GM21786 (cell line): ENCODE data around the gene SCN4A.
"Not testable (repeated sequence)": the region's sequence is repeated elsewhere in the genome, so short reads cannot be mapped to it uniquely, and the experiment has no call there.

Source experiments
- ATAC-seq: cut with Tn5 transposase; IDR thresholded peaks from one replicate; pipeline ENCODE4 v1.9.1; 2021; ENCODE audit not compliant: unreplicated experiment

The SCN4A gene

DNA sequence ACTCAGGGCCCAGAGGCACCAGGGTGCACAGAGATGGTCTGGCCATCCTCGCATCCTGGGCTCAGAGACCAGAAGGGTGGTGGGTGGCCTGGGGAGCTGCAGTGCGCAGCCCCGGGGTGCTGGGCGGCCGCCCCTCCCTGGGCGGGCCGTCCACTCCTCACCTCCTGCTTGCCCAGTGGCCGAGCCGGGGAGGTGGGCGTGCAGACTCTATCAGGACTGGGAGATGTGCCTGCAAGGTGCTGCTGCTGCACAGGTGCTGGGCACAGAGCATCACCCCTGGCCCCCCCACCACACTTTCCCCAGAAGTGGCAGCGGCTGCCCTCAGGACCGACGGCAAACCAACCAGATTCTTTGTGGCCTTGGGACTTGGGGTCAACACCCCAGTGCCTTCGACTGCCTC lies at the start of gene SCN4A:
Gene SCN4A (minus strand): TSS at position 123 of the 400 bp plus-strand sequence. CDS start 77 bp downstream, at position 46.
- no peak for ATAC-seq

DNA sequence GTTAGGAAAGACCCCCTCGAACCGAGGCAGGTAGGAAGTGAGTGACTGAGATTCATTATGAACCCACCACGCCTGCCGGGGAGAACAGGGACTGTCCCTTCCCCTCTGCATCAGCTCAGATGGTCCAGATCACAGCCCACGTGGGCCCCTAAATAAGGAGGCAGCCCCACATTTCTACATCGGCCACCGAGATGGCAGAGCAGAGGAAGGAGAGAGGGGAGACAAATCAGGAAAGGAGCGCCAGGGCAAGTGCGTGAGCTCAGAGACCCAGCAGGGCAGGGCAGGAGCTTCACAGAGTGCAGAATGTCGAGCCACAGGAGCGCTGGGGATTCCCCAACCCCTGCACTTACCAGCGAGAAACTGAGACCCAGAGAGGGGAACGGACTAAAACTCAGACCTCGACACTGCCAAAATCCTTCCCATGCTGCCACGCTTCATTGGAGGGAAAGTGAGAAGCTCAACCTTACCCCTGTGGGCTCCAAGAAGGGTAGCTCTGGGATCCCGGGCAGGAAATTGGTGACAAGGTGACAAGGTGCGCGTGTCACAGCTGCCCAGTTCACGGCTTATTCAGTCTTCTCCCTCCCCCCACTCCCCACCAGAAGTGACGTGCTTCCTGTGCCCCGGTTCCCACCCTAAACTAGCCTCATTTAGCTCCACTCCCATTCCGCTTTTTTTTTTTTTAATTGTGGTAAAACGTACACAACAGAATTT lies 47.5 kb upstream of the SCN4A start, which contains the start of gene ICAM2:
Gene ICAM2 (minus strand): TSS at position 578 of the 711 bp plus-strand sequence. CDS start 13,942 bp downstream, outside the sequence.
- ATAC-seq = peak; percentile 54

DNA sequence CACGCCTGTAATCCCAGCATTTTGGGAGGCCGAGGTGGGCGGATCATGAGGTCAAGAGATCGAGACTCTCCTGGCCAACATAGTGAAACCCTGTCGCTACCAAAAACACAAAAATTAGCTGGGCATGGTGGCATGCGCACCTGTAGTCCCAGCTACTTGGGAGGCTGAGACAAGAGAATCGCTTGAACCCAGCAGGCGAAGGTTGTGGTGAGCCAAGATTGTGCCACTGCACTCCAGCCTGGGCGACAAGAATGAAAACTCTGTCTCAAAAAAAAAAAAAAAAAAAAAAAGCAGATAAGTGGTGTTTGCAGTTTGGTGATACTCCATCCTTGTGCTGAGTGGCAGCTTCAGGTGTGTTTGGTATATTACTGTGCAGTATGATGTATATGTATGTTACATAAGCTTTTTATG lies 46.8 kb upstream of the SCN4A start:
- ATAC-seq = peak; percentile 17

DNA sequence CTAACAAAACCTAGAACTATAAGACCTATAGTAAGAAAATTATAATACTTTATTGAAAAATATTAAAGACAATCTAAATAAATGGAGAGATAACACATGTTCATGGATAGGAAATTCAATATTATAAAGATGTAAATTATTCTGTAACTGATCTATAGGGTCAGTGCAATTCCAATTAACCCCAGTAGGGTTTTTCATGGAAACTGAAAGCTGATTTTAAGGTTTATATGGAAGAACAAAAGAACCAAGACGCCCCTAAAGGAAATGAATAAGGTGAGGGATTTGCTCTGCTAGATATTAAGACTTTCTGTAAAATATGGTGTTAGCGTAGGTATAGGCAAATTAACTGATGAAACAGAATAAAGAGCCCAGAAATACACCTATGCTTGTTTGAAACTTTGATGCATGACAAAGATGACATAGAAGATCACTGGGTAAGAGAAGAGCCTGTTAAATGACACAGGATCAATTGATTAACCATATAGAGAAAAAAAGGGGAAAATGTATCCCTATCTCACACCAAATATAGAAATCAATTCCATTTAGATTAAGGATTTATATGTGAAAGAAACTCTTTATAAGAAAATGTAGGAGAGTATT lies 44.8 kb upstream of the SCN4A start:
- ATAC-seq = no peak

DNA sequence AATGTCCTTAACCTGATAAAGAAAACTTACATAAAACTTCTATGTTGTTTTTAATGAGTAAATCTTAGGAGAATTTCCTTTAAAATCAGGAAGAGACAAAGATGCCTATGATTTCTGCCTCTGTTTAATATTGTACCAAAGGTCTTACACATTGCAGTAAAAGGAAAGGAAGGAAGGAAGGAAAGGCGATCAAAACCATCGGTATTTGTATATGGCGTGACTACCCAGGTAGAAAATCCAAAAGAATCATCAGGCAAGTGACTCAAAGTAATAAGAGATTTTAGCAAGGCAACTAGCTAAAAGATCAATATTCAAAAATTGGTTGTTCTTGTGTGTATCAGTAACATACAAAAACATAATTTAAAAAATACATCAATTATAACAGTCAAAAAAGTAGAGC lies 44.3 kb upstream of the SCN4A start:
- no peak for ATAC-seq

DNA sequence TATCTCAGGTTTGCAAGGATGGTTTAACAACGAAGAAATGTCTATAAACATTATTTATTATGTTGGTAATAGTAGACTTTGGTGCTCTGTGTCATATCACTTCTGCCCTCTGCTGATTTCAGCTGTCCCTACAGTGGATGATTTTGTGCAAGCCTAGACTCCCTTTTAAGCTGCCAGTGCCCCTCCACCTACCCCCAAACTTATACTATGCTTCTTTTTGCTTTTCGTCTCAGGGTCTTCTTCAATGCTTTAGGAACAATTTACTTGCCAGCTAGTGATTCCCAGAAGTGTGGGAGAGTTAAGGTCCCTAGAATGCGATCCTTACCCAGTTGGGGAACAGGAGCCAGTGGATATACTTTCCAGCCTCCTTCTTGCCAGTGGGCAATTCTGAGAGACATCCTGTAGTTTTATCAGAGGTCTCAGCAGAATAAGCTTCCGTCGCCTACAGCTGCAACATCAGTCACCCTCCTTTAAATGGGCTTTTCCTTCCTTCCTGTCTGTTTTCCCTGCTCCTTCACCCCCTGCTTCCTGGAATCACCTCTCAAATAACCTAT lies 43.6 kb upstream of the SCN4A start:
- no peak for ATAC-seq

DNA sequence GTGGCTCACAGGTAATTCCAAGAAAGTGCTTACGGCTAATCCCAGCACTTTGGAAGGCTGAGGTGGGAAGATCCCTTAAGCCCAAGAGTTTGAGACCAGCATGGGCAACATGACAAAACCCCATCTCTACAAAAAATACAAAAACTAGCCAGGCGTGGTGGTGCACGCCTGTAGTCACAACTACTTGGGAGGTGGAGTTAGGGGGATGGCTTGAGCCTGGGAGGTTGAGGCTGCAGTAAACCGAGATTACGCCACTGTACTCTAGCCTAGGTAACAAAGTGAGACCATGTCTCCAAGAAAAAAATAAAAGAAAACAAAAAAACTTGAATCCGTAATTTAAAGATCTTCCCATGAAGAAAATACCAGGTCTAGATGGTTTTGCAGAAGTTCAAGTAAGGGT lies 42.7 kb upstream of the SCN4A start:
- ATAC-seq = no peak

DNA sequence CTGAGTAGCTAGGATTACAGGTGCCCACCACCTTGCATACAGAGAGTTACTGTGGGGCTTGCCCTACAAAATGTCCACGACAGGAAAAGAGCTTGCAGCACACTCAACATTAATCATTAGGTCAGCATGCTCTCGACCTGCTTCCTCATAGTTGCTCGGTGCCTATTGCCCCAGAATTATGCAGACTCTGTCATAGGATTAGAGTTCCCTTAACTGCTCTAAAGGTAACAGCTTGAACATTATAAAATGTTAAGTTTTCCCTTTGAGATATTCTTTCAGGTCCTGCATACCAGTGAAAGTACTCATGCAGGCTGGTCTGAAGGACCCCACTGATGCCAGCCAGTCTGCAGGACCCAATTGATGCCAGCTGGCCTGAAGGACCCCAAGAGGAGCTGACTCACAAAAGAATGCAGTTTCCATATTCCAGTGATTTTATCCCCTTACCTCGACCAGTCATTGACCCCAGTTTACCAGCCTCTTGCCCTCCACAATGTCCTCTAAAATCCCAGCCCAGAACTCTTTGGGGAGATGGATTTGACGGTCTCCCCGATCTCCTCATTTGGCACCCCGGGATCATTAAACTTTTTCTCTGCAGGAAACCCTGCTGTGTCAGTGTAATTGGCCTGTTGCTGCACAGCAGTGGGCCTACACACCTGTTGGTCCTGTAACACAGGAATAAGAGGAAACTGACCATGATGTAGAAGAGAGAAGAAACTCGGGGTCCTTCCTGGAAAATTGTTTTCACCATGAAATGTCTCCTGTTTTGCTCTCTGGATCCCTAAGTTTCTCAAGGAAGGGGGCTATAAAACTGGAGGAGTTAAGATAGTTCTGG lies 37.1 kb upstream of the SCN4A start:
- no peak for ATAC-seq

DNA sequence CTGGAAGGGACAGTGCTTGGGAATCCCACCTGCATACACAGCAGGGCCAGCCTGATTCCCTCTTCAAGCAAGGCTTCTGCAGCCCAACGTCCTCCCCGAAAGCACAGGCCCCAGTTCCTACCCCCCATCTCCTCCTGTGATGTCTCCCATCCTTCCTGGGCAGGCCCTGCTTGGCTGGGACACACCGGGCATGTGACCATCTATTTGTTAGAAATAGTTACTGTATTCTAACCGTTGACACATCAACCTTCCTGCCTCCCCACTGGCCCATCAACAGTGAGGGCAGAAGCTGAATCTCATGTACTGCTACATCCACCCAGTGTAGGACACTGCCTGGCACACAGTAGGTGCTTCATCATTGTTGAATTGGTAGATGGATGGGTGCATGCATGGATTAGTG lies 36.1 kb upstream of the SCN4A start:
- no peak for ATAC-seq

DNA sequence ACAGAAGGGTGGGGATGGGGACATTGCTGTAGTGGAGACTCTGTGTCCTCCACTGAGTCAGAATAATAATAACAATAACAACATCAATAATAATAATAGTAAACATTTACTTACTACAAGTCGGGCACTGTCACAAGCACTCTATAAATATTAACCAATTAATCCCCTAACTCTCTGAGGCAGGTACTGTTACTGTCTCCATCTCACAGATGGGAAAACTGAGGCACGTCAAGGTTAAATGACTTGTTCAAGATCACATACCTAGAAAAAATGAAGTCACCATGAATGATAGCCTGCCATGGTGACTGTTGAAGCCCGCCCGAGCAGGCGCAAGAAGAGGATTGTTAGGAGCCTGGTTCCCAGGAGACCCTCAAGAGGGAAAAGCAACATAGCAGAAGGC lies 35.6 kb upstream of the SCN4A start:
- no peak for ATAC-seq

DNA sequence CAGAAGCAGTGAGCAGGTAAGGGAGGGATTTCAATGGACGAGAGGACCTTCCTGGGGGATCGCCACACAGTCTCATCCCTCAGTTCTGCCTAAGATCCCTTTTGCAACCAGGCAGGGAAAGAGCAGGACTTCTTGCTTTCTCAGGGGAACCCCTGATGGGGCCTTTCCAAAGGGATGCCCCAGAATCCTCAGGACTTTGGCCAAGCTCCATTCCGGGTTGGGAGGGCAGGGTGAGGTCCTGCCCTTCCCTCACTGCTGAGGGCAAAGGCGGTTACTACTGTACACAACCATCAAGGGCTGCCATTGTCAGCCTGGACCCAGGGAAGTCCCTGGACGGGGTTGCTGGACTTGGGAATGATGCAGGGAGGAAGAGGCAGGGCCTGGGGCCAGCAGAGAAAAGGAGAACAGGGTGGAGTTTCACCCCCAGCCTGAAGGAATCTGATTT lies 35.1 kb upstream of the SCN4A start:
- no peak for ATAC-seq

DNA sequence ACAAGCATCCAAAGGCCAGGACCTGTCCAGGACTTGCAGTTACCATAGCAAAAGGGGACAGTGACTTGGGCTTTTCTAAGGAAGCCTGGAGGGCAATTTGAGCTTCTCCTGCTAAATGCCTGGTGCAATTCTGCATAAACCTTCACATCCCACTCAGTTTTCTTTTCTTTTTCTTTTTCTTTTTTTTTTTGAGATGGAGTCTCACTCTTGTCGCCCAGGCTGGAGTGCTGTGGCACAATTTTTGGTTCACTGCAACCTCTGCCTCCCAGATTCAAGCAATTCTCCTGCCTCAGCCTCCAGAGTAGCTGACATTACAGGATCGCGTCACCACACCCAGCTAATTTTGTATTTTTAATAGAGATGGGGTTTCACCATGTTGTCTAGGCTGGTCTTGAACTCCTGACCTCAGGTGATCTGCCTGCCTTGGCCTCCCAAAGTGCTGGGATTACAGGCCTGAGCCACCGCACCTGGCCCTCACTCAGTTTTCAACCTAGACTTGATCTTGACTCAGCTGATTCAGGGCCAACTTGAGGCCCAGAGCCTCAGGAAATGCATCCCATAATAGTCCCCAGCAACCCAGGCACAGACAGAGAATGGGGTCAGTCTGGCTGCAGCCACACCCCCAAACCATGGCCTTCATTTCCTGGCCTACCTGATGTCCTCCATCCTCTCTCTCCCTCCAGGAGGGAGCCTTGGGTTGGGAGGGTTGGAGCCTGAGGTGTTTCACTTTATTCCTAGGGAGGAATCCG lies 34.5 kb upstream of the SCN4A start:
- not testable (repeated sequence) for ATAC-seq

DNA sequence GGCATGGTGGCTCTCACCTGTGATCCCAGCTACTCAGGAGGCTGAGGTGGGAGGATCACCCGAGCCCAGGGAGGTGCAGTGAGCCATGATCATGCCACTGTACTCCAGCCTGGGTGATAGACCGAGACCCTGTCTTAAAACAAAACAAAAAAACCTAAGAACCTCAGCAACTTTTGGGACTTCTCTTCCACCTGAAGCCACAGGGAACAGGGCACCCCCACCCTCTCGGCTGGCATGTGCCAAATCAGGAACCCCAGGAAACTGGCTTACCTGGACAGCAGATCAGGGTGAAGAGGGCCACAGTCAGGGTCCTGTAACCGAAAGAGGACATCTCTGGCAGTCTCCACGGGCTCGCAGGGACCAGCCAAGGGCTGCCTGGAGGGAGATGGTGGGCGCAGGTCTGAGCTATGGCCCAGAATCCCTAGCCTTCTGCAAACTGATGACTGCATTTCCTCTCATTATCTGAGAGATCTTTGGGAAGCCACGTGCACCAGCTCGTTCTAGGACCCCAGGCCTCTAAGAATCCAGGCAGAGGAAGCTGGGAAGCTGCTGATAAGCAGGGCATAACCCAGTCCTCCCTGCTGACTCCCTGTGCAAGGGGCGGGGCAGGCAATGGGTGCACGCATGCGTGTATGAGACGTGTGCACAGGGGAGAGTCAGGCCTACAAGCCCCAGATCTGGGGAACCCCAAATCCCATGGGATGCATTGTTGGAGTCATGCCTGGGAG lies 33.8 kb upstream of the SCN4A start:
- no peak for ATAC-seq

DNA sequence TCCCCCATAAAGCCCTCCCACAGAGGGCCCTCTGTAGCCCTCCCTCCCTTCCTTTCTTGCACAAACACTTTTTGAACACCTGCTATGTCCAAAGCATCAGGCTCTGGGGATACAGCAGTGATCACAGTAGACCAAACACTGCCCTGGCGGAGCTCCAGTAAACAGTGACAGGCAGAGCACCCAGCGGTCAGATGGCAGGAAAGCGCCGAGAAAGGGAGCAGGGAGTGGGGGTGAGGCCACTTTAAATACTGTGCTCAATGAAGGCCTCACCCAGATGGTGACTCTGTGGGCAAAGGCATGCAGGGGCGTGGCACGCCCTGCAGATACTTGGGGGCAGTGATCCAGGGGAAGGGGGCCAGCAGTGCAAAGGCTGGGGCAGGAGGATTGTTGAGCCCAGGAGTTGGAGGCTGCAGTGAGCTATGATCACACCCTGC lies 33.0 kb upstream of the SCN4A start:
- no peak for ATAC-seq

DNA sequence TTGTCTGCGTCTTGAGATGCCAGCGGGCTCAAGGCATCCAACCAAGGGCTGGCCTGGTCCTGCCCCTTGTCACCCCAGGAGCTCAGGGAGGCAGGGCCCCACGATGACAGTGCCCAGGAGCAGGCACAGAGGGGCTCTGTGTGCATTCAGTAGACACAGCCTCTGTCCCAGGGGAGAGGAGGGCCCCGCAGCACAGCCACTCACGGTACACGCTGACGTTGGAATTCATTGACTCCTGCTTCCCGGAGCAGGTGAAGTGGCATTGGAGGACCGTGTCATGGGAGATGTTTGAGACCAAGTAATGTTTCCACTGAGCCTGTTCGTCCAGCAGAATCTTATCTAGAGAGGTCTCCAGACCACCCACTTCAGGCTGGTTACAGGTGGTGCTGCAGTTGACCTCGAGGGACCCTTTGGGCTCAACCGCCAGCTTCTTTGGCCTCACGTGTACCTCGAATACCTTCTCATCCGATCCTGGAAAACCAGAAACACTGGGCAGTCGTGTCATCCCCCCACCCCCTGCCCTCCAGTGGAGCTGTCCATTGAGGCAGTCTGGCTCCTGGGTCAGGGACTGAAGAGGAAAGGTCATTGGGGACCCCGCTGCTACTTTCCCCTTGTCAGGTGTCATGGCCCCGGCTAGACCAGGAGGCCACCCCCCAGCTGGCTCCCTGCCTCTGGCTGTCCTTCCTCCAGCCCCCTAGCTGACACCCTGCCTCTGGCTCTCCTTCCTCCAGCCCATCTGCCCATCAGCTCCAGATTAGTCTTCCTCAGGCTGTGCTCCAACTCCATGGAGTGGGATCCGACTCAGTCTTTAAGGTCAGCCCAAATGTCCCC lies 32.4 kb upstream of the SCN4A start:
- no peak for ATAC-seq

DNA sequence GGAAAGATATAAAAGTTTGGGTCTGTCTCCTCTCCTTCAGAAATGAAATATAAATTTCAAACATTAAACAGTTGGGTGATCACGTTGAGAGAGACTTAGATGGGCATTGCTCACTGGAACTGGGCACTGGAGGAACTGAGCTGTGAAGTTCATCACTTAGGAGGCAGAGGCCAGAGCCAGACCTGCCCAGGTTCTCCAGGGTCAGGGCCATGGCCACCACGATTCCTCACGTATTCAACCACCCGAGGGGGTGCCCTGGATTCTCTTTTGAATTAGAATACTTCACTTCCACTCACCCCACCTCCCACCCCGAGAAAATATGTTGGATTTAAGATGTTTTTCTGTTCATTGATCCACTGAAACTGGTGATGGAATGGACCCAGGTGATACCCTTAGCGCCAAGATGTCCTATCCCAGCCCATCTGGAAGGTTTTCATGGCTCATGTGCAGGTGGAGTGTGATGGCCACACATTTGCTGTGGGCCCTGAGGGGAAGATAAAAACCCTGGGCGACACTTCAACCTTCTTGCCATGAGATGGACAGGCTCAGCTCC lies 31.6 kb upstream of the SCN4A start:
- ATAC-seq = no peak

DNA sequence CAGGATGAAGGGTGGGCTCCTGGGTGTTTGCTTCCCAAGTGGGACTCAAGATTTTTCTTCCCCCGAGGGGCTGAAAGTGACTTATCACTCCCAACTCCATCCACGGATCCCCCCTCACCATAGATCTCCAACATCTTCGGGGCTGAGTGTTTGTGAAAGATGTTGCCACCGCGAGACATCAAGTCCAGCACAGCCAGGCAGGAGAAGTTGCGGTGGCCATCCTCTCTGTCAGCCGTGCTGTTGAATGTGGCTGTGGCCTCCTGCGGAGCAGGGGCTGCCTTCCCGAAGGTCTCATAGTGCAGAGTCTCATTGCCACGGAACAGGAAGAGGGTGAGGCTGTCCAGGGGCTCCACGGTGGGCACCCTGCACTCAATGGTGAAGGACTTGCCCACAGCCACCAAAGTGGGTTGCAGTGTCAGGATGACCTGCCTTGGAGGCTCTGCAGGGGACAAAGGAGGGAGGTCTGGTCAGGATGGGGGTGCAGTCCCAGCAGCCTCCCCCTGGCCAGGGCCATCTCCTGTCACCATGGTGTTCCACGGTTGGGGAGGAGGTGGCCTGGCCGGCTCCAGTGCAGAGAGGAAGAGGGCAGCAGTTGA lies 30.9 kb upstream of the SCN4A start:
- no peak for ATAC-seq
